ENCODE measurements around the gene NFE2L2. TPM values are rescaled to one million over a fixed set of nuclear protein-coding genes. Genes with fewer than 3 reads are reported as not detected.

The NFE2L2 gene
- total and polyA plus RNA-seq, 9 of the 15 experiments (the other 6 are each of a cell fraction or from before 2014, with no cell fraction given), result 29.3 to 120 (median 59.3) TPM

DNA sequence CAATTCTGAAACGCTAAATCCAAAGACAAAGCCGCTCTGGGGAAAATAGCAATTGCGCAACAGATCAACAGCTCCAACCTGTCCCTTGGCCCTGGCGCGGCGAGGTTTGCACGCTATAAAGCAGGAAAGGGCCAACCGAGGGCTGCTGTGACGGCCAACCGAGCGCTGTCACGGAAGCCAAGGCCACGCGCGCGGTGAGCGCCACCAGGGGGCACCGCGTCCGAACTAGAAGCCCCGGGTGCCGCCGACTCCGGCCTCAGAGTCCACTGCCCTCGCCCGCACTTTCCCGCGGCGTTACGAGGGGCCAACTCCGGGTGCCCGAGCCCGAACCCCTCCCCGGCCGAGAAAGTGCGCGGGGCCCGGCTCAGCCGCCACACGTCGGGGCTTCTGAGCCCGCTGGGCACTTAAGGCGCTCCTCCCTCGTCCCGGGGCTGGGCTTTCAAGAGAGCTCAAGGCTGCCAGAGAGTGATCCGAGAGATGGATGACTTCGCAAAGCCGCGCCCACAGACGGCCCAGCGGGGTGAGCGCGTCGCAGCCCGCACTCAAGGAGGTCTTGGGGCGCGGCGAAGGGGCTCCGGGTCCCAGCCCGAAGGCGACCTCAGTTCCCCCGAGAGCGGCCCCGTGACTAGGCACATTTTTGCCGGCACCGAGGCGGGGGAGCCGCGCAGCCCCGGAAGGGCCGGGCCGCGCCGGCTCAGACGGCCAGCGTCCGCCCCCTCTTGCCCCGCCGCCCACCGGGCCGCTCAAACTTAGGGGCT is 897 bp downstream of the NFE2L2 start (continued):
- TF ChIP-seq, protein P1, sequence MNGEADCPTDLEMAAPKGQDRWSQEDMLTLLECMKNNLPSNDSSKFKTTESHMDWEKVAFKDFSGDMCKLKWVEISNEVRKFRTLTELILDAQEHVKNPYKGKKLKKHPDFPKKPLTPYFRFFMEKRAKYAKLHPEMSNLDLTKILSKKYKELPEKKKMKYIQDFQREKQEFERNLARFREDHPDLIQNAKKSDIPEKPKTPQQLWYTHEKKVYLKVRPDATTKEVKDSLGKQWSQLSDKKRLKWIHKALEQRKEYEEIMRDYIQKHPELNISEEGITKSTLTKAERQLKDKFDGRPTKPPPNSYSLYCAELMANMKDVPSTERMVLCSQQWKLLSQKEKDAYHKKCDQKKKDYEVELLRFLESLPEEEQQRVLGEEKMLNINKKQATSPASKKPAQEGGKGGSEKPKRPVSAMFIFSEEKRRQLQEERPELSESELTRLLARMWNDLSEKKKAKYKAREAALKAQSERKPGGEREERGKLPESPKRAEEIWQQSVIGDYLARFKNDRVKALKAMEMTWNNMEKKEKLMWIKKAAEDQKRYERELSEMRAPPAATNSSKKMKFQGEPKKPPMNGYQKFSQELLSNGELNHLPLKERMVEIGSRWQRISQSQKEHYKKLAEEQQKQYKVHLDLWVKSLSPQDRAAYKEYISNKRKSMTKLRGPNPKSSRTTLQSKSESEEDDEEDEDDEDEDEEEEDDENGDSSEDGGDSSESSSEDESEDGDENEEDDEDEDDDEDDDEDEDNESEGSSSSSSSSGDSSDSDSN (IDR thresholded peaks at IDR 0.05; ENCODE audit: borderline replicate concordance in 1 of 2, low read depth in 2 of 2, low read length in 2 of 2), result peak; percentile 20 to 98; a peak in 3 of 4 replicates
- TF ChIP-seq, protein P2, sequence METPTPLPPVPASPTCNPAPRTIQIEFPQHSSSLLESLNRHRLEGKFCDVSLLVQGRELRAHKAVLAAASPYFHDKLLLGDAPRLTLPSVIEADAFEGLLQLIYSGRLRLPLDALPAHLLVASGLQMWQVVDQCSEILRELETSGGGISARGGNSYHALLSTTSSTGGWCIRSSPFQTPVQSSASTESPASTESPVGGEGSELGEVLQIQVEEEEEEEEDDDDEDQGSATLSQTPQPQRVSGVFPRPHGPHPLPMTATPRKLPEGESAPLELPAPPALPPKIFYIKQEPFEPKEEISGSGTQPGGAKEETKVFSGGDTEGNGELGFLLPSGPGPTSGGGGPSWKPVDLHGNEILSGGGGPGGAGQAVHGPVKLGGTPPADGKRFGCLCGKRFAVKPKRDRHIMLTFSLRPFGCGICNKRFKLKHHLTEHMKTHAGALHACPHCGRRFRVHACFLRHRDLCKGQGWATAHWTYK (CRISPR knock-in tag; IDR thresholded peaks at IDR 0.05), result peak; percentile 96
- TF ChIP-seq SAFB2 (IDR thresholded peaks at IDR 0.05; ENCODE audit: borderline replicate concordance, low read depth, low read length, severe bottlenecking) (no peak), ETV6 (IDR thresholded peaks at IDR 0.05; ENCODE audit: borderline replicate concordance in 1 of 2, low read depth in 2 of 2, low read length in 1 of 2) (no peak), ETV6 (CRISPR knock-in tag; IDR thresholded peaks at IDR 0.05; ENCODE audit: borderline replicate concordance) (peak; percentile 86), SIX5 (IDR thresholded peaks at IDR 0.05; ENCODE audit: borderline replicate concordance in 1 of 2, insufficient read depth in 1 of 2, low read depth in 1 of 2, low read length in 2 of 2) (no peak; a peak in 1 of 4 replicates), PHB (CRISPR knock-in tag; IDR thresholded peaks at IDR 0.05) (peak; percentile 77; the same call in 1 of the 2 replicates), TEAD1 (CRISPR knock-in tag; IDR thresholded peaks at IDR 0.05) (peak; percentile 58 to 69; a peak in 2 of 4 replicates), TFAM (CRISPR knock-in tag; conservative IDR thresholded peaks at IDR 0.05) (no peak), POLR2H (tag; IDR thresholded peaks at IDR 0.05; ENCODE audit: low read depth) (0 out of 2 replicates have a peak, but pooled peaks have one; percentile 11), ZSCAN29 (IDR thresholded peaks at IDR 0.05) (0 out of 2 replicates have a peak, but pooled peaks have one; percentile 40), ID3 (CRISPR knock-in tag; IDR thresholded peaks at IDR 0.05) (no peak), ID3 (tag; IDR thresholded peaks at IDR 0.05) (peak; percentile 88), SOX6 (IDR thresholded peaks at IDR 0.05) (peak; percentile 79), KHSRP (IDR thresholded peaks at IDR 0.05) (no peak), SMAD2 (IDR thresholded peaks at IDR 0.05; ENCODE audit: low read depth, low read length) (no peak), MITF (IDR thresholded peaks at IDR 0.05) (no peak), HMG20B (CRISPR knock-in tag; IDR thresholded peaks at IDR 0.05) (no peak), KLF1 (tag; IDR thresholded peaks at IDR 0.05) (peak; percentile 31; the same call in 1 of the 2 replicates), EWSR1 (IDR thresholded peaks at IDR 0.05; ENCODE audit: borderline replicate concordance, low read depth, partially characterized antibody) (no peak), BHLHE40 (IDR thresholded peaks at IDR 0.05; ENCODE audit: low read length) (peak; percentile 67), CAMTA2 (CRISPR knock-in tag; conservative IDR thresholded peaks at IDR 0.05) (peak; percentile 48; the same call in 1 of the 2 replicates), POLR2A (conservative IDR thresholded peaks at IDR 0.05) (peak; percentile 85), SMARCA5 (IDR thresholded peaks at IDR 0.05) (peak; percentile 85; the same call in 1 of the 2 replicates)

Data from K562 (cell line).